COLO668 (cell line): ENCODE data around the gene SPON1.
A peak's percentile ranks its signal among the peaks of the same experiment; 100 is the strongest.
"Not testable (repeated sequence)": the region's sequence is repeated elsewhere in the genome, so short reads cannot be mapped to it uniquely, and the experiment has no call there.

Experiments
- DNase-seq: peaks from one replicate; lab custom pipeline; 2025; ENCODE audit not compliant: unreplicated experiment; lab: John Stamatoyannopoulos, UW

Gene SPON1

DNA sequence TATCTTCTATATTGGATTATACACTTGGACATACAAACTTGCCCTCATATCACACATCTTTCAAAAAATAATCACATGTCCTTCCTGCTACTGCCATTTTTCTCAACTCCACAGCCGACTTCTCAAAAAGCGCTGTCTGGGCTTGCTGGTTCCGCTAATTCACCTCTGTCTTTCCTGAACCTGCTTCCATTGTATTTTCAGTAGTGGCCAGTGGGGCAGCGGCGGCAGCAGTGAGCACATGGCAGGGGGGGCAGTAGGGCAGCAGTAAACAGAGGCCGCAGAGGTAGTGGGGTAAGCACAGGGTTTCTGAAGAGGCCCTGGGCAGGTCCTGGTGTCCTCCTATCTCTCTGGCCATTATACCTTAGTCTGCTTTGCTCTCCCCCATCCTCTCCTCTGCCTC lies 270.1 kb downstream of the SPON1 start:
- no peak for DNase-seq

DNA sequence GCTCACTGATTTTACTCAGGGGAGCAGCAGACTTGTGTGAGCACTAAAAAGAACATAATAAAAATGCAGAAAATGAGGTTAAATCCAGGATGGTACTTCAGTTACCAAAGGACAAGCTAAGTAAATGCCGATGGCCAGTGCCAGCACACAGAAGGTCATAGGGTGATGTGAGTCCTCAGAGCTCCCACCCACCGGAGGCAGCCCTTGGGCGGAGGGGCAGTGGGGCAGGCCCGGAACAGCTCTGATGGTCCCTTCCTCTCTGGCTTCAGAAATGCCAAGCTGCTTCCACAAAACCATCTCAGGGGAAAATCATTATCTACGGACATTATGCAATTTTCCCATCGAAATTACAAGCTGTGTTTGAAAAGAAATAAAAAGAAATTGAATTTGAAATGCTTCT lies 271.9 kb downstream of the SPON1 start:
- DNase-seq: no peak

DNA sequence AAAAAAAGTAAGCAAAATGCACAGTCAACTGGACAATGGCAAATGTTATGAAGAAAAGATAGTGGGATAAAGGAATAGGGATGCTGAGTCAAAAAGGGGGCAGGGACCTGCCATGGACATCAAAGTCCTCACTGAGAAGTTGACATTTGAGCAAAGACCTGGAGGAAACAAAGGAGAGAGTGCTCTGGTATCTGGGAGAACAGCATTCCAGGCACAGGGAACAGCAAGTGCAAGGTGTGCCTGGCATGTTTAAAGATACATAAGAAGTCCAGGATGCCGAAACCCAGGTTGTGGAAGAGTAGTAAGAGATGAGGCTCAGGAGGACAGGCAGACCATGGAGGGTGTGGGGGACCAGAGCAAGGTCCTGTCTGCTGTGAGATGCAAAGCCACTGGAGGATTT lies 273.2 kb downstream of the SPON1 start:
- DNase-seq: no peak

DNA sequence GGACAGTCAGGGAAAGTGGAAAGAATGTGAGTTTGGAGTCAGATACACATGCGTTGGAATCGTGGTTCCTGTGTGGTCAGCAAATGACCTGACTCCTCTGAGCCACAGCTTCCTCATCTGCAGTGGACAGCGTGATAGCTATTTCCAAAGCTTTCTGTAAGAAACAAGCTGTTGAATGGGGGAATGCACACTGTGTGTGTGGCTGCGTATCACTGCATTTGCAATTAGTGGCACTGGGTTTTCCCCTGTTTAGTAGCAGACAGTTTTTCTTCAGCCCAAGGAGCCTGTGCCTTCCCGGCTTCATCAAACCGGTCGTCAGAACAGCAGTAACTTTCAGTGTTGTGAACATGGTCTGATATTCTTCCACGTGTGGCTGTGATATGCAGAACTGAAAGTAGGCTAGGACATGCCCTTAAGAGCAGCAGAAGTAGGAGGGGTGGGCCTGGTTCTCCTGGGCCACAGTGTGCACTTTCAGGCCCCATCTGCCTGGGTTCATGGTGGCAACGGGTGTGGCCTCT lies 275.0 kb downstream of the SPON1 start:
- no peak for DNase-seq

DNA sequence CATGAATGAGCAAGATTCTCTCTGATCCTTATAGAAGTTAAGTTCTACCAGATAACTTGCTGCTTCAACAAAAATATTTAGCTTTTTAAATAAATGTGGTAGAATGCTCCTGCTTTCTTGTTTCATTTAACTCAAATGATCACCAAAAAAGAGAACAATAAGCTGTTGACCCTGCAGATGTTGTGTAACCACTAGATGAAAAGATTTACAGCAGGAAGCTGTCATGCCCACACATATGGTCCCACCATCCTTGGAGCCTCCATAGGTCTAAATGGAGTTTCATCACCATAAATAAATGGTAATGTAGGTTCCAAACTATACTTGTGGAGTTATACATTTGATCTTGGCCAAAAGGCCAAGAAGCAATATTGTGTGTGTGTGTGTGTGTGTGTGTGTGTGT lies 277.7 kb downstream of the SPON1 start:
- no peak for DNase-seq

DNA sequence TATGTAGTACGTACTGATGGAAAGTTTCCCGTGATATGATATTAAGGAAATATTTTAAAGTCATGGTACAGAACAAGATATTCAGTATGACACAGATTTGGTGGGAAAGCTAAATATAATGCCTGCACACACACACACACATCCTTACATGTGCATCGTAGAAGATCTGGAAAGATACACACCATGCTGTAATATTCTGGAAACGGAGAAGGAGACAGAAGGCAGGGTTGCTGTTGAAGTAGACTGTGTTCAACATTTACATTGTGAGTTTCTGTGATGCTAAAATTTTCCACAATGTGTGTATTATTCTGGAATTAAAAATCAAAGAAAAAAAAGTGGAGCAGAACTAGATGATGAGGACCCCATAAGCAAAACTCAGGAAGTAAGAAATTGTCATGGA lies 278.4 kb downstream of the SPON1 start:
- DNase-seq: no peak

DNA sequence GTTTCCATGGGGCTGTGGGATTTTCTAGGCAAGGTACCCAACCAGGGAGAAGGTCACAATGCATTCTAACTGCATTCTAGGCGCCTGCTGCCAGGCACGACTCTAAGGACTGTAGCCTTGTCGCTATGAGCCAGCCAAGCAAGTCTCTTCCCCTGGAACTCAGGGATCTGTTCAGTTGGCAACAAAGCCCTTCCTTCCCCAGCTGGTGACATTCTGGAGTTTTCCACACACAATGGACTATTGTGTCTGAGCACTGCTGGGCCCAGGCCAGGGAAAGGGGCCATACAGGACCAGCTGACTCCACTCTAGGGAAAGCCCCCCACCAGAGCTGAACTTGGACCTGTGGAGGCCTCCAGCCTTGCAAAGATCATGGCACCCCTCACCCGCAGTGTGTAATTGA lies 279.7 kb downstream of the SPON1 start:
- no peak for DNase-seq

DNA sequence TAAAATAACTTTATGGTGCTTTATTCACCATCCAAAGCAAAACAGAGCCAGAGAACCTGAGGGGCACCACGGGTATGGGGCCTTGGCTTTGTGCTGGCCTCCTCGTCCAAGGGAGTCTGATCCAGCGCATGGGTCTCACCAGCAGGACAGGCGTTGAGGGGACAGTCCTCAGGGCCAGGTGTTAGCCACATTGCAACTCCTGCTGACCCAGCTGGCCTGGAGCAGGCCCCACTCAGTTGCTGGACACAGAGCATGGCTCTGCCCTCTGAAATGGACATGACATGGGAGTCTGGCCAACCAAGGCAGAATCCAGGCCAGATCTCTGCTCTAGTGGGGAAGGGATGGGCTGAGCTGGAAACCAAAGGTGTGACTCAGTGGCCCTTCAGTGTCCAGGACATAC lies 280.2 kb downstream of the SPON1 start:
- DNase-seq: no peak

DNA sequence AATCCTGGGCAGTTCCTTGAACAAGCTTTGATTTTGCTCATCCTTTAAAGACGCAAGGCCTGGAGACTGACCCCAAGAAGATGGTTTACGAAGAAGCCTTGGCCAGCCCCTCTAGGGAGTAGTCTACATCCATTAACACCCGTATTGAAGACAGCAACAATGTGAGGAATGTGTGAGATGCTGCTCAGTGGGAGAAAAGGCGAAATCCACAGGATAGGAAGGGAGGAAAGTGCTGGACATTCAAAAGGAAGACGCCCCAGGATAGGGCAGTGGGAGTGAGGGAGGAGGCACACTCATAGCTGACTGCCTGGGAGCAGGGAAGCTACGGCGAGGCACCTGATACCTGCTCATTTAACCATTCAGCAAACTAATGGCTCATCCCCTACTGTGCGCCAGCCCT lies 282.4 kb downstream of the SPON1 start:
- no peak for DNase-seq

DNA sequence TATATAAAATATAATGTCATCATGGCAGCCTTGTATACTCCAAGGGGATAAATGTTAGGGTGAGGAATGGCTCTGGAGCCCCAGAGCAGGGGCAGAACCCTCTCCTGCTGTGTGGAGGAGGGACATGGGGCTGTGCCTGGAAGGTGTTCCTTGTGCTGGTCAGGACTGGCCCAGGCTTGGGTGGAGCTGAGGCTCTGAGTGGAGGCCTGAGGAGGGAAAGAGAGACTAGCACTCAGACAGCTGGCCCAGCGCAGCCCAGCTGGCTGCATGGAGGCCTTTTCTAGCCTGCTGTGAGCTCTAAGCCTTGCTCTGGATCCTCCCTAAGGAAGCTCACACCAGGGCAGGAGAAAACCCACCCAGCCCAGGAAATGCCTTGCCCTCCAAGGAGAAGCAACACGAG lies 282.9 kb downstream of the SPON1 start:
- DNase-seq: no peak

DNA sequence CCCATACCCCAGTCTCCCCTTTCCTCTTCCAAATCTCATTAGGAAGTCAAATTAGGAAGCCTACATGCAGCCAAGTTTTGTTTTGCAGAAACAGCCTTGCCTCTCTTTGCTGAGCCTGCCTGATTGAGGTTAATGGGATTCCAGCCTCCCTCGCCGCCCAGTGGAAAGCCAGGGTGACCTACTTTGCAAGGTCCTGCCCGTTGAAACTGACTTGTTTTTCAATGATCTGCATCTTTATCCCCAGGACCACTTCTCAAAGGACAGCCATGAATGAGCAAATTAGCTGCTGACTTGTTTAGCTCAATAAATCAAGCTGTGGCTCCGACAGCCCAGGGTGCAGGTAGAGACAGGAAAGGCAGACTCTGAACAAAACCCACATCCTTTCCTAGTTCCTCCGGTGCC lies 286.1 kb downstream of the SPON1 start:
- DNase-seq: no peak

DNA sequence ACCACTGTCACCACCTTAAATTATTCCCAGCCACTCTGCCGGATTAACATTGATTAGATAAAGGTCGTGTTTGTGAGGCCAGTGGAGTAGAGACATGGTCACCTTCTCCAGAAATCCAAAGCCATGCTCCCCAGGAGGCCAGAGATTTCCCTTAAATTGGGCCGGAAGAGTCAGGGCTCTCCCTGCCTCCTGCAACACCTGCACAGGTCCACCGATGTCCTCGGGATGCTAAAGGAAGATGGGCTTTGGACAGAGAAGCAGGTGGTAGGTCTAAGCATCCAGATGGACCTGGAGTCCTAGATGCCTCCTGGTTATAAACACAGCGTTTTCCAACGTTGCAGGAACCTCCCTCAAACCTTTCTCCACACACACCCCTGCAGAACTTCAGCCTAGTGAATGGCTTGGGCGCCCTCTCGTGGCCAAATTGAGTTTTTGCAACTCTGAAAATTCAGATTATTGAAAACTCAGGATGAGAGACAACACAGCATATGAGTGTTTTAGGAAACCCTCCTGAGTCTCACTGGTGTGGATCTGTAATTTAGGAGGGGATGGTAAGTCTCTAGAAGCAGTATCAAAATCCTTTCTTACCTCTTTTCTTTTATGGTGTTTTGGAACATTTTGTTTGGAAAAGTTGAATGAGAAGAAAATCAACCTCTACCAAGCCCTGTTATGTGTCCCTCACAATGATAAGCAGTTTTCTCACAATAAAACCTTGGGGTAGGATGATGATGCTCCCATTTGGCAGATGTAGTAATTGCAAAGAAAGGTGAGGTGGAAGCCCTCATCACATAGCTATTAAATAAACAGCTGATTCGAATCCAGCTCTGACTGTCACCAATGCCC lies 286.8 kb downstream of the SPON1 start:
- peak; percentile 48 for DNase-seq

DNA sequence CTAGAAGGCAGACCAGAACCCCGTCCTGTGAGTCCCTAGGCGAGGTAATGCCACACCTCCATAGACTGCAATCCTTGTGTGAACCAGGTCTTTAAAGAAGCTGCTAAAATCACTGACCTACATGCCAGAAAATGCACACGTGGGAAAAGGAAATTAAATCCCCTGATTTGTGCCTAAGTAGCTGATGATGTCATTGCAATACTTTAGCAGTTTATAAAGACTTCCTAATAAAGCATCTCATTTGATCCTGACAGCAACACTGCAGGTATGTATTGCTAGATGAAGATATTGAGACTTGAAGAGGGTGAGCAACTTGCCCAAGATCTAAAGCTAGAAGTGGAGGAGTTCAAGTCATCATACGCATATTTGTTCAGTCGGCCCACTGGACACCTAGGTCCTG lies 289.2 kb downstream of the SPON1 start:
- DNase-seq: no peak

DNA sequence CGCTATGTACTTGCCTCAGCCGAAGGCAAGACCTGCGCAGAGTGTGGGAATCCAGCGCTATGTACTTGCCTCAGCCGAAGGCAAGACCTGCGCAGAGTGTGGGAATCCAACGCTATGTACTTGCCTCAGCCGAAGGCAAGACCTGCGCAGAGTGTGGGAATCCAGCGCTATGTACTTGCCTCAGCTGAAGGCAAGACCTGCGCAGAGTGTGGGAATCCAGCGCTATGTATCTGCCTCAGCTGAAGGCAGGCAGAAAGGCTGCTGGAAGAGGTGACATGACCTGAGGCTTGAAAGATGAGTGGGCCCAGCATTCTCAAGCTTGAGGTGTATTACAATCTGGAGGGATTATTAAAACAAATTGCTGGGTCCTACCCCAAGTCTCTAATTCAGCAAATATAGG lies 290.0 kb downstream of the SPON1 start:
- not testable (repeated sequence) for DNase-seq

DNA sequence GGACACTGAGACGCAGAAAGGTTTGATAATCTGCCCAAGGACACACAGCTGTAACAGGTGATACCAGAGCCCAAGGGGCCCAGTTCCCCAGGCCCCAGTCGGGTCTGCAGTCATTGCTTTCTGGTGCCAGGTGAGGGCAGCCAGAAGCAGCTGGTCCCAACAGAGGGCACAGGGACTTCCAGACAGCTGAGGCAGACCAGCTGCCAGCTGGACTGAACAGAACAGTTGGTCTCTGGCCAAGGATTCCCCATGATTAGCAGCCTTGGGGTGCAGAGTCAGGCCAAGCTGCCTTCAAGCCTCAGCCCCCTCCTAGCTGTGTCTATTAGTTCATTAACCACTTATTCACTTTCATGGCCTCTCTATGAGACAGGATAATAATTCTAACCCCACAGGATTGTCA lies 290.9 kb downstream of the SPON1 start:
- DNase-seq: no peak

DNA sequence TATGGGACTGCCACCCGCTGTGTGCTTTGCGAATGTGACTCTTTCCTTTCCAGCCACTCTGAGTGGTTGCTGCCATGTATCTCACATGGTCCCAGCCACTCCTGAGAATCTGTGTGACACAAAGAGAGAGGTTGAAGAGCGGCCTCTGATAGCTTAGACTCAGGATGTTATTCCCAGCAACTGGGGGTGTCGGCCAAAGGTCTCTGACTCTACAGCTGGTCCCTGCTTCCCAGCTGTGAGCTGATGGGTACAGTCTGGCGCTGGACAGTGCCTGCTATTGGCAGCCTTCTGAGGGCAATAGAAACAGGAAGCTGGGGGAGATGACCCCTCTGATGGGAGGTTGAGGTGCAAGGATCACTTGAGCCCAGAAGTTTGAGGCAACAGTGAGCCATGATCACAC lies 291.3 kb downstream of the SPON1 start:
- no peak for DNase-seq

DNA sequence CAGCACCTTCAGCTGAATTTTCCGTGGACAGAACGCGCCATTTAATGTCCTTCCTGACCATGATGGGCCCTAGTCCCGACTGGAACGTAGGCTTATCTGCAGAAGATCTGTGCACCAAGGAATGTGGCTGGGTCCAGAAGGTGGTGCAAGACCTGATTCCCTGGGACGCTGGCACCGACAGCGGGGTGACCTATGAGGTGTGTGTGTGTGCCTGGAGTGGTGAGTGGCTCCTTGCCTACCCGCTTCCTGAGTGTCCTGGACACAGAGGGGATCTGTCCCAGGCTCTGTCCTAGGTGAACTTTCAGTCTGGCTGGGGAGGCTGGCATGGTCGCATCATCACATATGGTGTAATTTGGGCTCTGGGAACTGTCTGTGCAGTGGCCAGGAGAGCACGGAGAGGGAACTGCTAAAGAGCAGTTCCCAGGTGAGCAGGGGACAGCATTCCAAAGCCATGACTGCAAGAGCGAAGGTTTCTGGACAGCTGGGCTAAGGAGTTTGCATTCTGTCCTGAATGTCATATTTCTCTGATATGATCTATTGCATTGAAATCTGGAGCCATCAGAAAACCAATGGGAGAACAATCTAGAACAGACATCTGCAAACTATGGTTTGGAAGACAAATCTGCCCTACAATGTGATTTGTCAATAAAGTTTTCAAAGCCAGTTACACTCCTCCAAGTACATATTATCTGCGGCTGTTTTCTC lies 292.2 kb downstream of the SPON1 start:
- no peak for DNase-seq

DNA sequence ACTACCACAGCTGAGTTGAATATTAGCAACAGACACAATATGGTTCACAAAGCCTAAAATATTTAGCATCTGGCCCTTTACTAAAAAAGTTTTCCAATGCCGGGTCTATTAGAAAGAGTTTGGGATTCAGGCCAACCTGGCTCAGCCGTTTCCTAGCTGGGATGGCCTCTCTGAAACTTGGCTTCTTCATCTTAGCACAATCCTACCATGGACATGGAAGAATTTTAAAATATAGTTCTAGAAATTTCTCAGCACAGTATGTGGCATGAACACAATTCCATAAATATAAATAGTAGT lies 292.7 kb downstream of the SPON1 start:
- DNase-seq: no peak

DNA sequence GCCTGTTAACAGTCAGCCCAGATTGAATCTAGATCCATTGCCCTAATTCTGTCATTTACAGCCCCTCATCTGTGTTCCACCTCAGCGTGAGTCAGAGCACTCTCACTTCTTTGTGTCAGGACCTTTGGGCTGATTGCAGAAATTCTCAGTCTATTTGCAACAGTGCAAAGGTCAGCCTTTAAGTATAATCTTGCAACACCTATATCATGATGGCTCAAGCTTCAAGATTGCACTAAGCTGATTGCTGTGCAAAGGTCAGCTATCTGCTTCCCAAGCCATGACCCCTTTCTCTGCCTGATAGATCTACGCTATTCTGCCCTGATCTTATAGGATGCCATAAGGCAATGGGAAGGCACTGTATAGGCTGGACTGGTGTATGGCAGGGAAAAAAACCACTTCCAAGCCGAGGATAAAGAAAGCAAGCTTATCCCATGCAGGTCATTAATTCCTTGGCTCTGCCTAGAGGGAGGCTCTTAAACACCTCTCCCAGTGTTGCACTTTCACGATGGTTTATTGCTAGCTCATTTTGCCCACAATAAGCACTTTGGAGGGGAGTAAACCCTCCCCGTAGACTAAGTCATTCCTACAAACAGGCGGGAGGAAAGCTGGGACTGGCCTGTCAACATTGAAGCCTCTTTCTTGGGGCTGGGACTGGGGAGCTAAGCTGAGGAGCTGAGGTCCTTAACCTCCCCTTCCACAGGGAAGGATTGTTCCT lies 295.9 kb downstream of the SPON1 start:
- no peak for DNase-seq

DNA sequence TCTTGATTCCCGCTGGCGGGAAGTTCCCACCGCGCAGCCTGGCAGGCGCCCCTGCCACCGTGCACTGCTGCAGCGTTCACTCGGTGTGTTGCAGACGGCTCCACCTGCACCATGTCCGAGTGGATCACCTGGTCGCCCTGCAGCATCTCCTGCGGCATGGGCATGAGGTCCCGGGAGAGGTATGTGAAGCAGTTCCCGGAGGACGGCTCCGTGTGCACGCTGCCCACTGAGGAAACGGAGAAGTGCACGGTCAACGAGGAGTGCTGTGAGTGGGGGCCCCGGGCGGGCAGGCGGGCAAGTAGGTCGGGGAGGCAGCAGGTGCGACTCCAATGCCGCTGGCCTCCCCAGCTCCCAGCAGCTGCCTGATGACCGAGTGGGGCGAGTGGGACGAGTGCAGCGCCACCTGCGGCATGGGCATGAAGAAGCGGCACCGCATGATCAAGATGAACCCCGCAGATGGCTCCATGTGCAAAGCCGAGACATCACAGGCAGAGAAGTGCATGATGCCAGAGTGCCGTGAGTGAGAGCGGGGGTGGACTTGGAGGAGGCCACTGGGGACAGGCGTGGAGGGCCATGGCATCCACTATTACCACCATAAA lies 296.8 kb downstream of the SPON1 start:
- DNase-seq: no peak

DNA sequence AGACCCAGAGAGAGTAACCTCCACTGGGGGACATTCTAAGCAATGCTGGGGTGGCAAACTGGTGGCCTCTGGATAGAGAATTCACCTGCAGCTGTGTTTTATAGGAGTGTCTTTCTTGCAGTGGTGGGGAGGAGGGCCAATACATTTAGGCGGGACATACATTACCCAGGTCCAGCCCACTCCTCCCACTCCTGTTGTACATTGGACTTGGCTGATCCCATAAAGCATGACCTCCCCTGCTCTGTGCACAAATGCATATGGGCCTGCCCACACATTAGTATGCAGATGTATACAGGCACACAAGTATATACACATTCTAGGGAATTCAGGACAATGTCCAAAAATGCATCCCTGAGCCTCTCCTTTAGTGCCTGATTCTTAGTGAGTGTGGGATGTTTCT lies 297.4 kb downstream of the SPON1 start:
- no peak for DNase-seq

DNA sequence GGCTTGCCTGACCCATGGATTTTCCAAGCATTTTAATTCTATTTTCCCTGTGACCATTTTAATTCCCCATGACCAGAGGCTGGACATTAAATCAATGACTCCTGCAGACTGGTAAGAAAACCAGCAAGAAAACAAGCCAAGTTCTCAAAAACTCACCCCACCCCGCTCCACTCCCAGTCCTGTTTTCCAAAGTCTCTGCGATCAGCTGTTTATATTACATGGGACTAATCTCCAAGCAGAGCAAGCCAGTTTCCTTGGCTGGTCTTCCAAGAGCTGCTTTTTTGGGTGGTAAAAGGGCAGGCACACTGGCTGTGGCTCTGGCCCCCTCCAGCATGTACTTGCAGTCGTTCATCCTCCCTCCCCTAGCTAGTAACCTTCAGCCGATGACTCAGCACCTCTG lies 298.5 kb downstream of the SPON1 start:
- DNase-seq: no peak
